HEK293 (cell line): ENCODE data around the gene GALNT2.

Experiments
- CTCF ChIA-PET: fragments of 350-600 bp; formaldehyde crosslinking; extraction: SDS; loops from one replicate; lab custom pipeline; 2021; ENCODE audit warnings: antibody characterized with exemption; lab: Yijun Ruan, JAX
- POLR2A ChIA-PET: fragments of 300-600 bp; formaldehyde crosslinking; extraction: SDS; loops from one replicate; lab custom pipeline; 2020; ENCODE audit warnings: antibody characterized with exemption, inconsistent platforms; lab: Yijun Ruan, JAX
- H3K27ac ChIP-seq: fragments of 200-500 bp; sonication (Bioruptor generic); 2 replicates; pipeline ENCODE4 v1.5.1; 2014; ENCODE audit warnings: low read depth, low read length, control low read depth, inconsistent platforms; ENCODE audit errors: extremely low read depth
- H3K36me3 ChIP-seq, 2 experiments: fragments of 200-500 bp in 1 of 2; sonication (Bioruptor generic) in 1 of 2; 1 replicate in 1 of 2; 2 replicates in 1 of 2; pipeline ENCODE4 v1.5.1; 2014 to 2017; ENCODE audit warnings: inconsistent platforms in 2 of 2, low read length in 2 of 2; ENCODE audit not compliant: control insufficient read depth in 2 of 2, insufficient read depth in 1 of 2
- H3K4me1 ChIP-seq: fragments of 200-500 bp; sonication (Bioruptor generic); 2 replicates; pipeline ENCODE4 v1.5.1; 2014; ENCODE audit warnings: mild to moderate bottlenecking, low read length, inconsistent platforms; ENCODE audit not compliant: control insufficient read depth, insufficient read depth
- H3K4me3 ChIP-seq: 2 replicates; pipeline ENCODE4 v1.5.1; 2011; ENCODE audit warnings: low read depth, mild to moderate bottlenecking, control low read depth, low read length, moderate library complexity
- H3K9me3 ChIP-seq: fragments of 200-500 bp; sonication (Bioruptor generic); 2 replicates; pipeline ENCODE4 v1.5.1; 2014; ENCODE audit warnings: low read depth, low read length, inconsistent platforms; ENCODE audit not compliant: control insufficient read depth, insufficient read depth
- BCL11A ChIP-seq: fragments of 450-650 bp; formaldehyde crosslinking; IDR thresholded peaks from 2 replicates; pipeline ENCODE4 v1.5.1; 2016; ENCODE audit warnings: low read depth, missing biosample characterization, missing genetic modification characterization
- EGR2 ChIP-seq: fragments of 450-650 bp; formaldehyde crosslinking; IDR thresholded peaks from 2 replicates; pipeline ENCODE4 v1.5.1; 2016; ENCODE audit warnings: low read depth, missing biosample characterization, missing genetic modification characterization
- PRDM10 ChIP-seq: fragments of 450-650 bp; formaldehyde crosslinking; IDR thresholded peaks from 2 replicates; pipeline ENCODE4 v1.5.1; 2016; ENCODE audit warnings: missing biosample characterization, missing genetic modification characterization
- PRDM2 ChIP-seq: fragments of 450-650 bp; formaldehyde crosslinking; IDR thresholded peaks from 2 replicates; pipeline ENCODE4 v1.5.1; 2016; ENCODE audit warnings: missing biosample characterization, missing genetic modification characterization, borderline replicate concordance
- PRDM6 ChIP-seq: fragments of 450-650 bp; formaldehyde crosslinking; IDR thresholded peaks from 2 replicates; pipeline ENCODE4 v1.5.1; 2017; ENCODE audit warnings: missing biosample characterization, missing genetic modification characterization
- REPIN1 ChIP-seq: fragments of 450-650 bp; formaldehyde crosslinking; IDR thresholded peaks from 2 replicates; pipeline ENCODE4 v1.5.1; 2017; ENCODE audit warnings: missing biosample characterization, missing genetic modification characterization, low read depth
- ZBTB8A ChIP-seq: fragments of 450-650 bp; formaldehyde crosslinking; IDR thresholded peaks from 2 replicates; pipeline ENCODE4 v1.5.1; 2016; ENCODE audit warnings: missing biosample characterization, missing genetic modification characterization
- ZIC2 ChIP-seq: fragments of 450-650 bp; formaldehyde crosslinking; IDR thresholded peaks from 2 replicates; pipeline ENCODE4 v1.5.1; 2016; ENCODE audit warnings: missing biosample characterization, missing genetic modification characterization
- ZNF10 ChIP-seq: fragments of 450-650 bp; formaldehyde crosslinking; IDR thresholded peaks from 2 replicates; pipeline ENCODE4 v1.5.1; 2017; ENCODE audit warnings: missing biosample characterization, missing genetic modification characterization
- ZNF221 ChIP-seq: fragments of 450-650 bp; formaldehyde crosslinking; IDR thresholded peaks from 2 replicates; pipeline ENCODE4 v1.5.1; 2017; ENCODE audit warnings: missing biosample characterization, missing genetic modification characterization, borderline replicate concordance
- ZNF426 ChIP-seq: fragments of 450-650 bp; formaldehyde crosslinking; IDR thresholded peaks from 2 replicates; pipeline ENCODE4 v1.5.1; 2017; ENCODE audit warnings: missing biosample characterization, missing genetic modification characterization, mild to moderate bottlenecking, inconsistent platforms, moderate library complexity
- ZNF571 ChIP-seq: fragments of 450-650 bp; formaldehyde crosslinking; IDR thresholded peaks from 2 replicates; pipeline ENCODE4 v1.5.0; 2017; ENCODE audit warnings: missing biosample characterization, missing genetic modification characterization
- ZNF600 ChIP-seq: fragments of 450-650 bp; formaldehyde crosslinking; IDR thresholded peaks from 2 replicates; pipeline ENCODE4 v1.5.1; 2016; ENCODE audit warnings: missing biosample characterization, missing genetic modification characterization
- ZNF629 ChIP-seq: fragments of 450-650 bp; formaldehyde crosslinking; IDR thresholded peaks from 2 replicates; pipeline ENCODE4 v1.5.1; 2017; ENCODE audit warnings: missing biosample characterization, missing genetic modification characterization

GALNT2 gene

GRCh38 chr1:230148768-230149469 lies 81.9 kb downstream of the GALNT2 start (continued):
- TF ChIP-seq EGR2 (tag by site-specific recombination), result peak; percentile 58
- peak; percentile 41; the same call in 1 of the 2 replicates for TF ChIP-seq ZIC2 (tag by site-specific recombination)
- no peak for TF ChIP-seq ZNF221
- TF ChIP-seq ZNF571, result no peak
- peak; percentile 37; the same call in 1 of the 2 replicates for TF ChIP-seq PRDM10 (tag by site-specific recombination)
- TF ChIP-seq, all 188 proteins: peak for 6

- TF ChIP-seq BCL11A, result no peak
- no peak for TF ChIP-seq ZBTB8A
- peak; percentile 65 for TF ChIP-seq PRDM6 (tag by site-specific recombination)
- no peak for TF ChIP-seq REPIN1
- TF ChIP-seq ZNF221, result no peak
- no peak for TF ChIP-seq ZNF426 (tag by site-specific recombination)
- TF ChIP-seq PRDM2 (tag by site-specific recombination), result no peak
- TF ChIP-seq ZNF10 (tag by site-specific recombination), result peak; percentile 70
- TF ChIP-seq ZNF629 (tag by site-specific recombination), result peak; percentile 51
- TF ChIP-seq ZNF600 (tag by site-specific recombination), result peak; percentile 58; the same call in 1 of the 2 replicates
- ChIA-PET CTCF (interaction anchor here (0.7 to 1.2 kb wide), 3 partner anchors 15 to 233 kb away, joined by 3 read pairs; no protein-coding TSS in a partner anchor), POLR2A (no interaction called here)
- H3K27ac ChIP-seq, result no peak overlapping the region
- no peaks in the 10 kb centered on the region for H3K36me3 ChIP-seq
- peaks cover 18% of the 10 kb centered on the region for H3K4me1 ChIP-seq
- H3K4me3 ChIP-seq, result no peak overlapping the region
- H3K9me3 ChIP-seq, result no peaks in the 10 kb centered on the region
Measured at GRCh38 chr1:230149751-230150584, 82.9 kb downstream of the GALNT2 start.
